Epithelial cell of prostate (primary cell): ENCODE results near the gene CLEC3A.
A peak's percentile ranks its signal among the peaks of the same experiment; 100 is the strongest.
"Not testable (repeated sequence)": the region's sequence is repeated elsewhere in the genome, so short reads cannot be mapped to it uniquely, and the experiment has no call there.

ENCODE experiments used
- DNase-seq: peaks from one replicate; pipeline ENCODE4 v3.0.0-alpha.2; 2011; ENCODE audit warnings: low read depth, low spot score
- H3K27ac ChIP-seq: fragments of 450-650 bp; 2 replicates; pipeline ENCODE4 v1.5.1; 2017; ENCODE audit warnings: mild to moderate bottlenecking

The CLEC3A gene, protein sequence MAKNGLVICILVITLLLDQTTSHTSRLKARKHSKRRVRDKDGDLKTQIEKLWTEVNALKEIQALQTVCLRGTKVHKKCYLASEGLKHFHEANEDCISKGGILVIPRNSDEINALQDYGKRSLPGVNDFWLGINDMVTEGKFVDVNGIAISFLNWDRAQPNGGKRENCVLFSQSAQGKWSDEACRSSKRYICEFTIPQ

DNA sequence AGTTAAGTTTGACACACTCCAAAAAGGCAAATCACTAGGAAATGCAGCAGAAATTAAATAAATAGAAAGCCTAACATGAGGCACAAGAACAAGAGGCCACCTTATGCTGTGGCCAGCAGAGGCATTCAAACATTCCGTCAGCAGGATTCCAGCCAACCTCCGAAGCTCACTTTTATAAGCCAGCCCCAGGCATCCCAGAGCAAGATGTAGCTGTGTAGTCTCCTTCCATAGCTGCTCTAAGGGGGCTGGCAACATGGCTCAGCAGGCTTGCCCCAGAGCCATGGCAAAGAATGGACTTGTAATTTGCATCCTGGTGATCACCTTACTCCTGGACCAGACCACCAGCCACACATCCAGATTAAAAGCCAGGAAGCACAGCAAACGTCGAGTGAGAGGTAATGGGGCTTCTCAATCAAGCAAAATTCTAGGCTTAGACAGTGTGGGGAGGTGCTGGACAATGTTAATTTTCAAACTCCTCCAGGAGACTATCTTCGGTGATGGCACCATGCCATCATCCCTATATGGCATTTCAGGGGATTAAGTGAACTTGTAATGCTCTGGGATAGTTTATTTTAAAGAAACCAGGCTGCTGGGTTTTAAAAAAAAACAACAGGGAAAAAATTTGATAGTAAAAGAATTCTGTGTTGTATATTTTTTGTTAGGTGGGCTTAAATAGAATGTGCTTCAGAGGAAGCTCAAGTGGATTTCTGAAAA lies at the start of gene CLEC3A:
Gene CLEC3A, plus strand, starts transcription at position 202 of the 714 bp plus-strand sequence. Its CDS starts 79 bp downstream, at position 281.
- H3K27ac ChIP-seq, result no peak within 1 kb of the TSS
- DNase-seq, result no peak

DNA sequence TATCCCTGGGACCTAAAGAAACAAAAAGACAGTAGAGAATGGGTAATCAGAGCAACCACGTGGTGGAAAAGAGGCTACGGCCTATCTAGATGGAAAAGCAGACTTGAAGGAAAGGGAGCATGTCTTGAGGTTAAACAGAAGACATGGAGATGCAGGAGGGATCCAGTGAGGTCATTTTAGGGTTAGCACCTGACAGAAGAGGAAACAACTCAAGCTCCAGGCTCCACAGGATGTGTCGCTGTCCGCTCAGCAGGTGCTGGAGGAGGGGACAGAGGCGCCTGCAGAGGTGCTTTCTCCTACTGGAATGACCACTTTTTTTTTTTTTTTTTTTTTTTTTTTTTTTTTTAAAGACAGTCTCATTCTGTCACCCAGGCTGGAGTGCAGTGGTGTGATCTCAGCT lies 47.5 kb upstream of the CLEC3A start:
- no peak for DNase-seq
- H3K27ac ChIP-seq, result no peak overlapping the region

DNA sequence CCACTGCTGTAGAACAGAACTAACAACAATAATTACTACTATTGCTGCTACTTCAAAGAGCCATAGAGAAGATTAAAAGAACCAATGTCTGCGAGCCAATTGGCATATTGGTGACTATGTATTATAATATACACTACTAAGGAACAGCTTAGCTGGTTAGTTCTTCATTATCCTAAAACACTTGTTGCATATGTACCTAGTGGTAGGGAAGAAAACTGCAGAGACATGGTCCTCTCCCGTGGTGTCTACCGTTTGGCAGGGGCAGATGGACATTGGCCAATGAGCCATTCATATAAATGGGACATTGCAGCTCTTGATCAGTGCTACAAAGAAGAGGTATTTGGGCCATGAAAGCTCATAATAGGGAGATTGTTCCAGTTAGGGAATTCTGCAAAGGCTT lies 46.4 kb upstream of the CLEC3A start:
- no peak overlapping the region for H3K27ac ChIP-seq

DNA sequence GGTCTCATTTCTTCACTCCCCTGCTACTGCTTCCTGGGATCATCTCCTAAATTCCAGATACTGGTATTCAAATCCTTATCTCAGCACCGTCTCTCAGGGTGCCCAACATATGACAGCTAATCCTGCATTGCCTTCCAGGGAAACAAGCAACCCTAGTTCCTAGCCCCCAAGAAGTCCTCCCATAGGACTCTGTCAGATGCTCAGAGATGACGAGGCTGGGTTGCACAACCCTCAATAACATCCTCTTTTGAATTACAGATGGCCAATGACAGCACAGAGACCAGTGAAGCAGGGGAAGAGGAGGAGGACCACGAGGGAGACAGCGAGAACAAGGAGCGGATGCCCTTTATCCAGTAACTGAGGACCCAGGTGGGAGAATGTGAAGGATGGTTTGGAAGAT lies 45.0 kb upstream of the CLEC3A start:
- no peak for DNase-seq
- no peak overlapping the region for H3K27ac ChIP-seq

More for the DNA sequence above, 46.4 kb upstream of the CLEC3A start:
- DNase-seq, result no peak

DNA sequence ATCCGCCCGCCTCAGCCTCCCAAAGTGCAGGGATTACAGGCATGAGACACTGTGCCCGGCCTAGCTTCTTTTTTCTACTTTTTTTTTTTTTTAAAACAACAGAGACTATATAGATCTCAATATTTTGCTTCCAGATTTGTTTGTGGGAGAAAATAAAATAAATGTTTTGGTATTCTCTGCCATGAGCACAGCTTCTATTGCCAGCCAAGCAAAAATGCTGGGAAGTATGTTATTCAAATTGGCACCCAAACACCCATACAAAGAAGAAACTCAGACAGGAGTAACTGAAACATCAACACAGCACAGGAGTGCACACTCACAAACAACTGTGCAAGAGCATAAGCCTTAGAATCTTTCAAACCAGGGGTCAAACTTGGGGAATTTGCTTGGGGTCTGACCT lies 37.2 kb upstream of the CLEC3A start:
- H3K27ac ChIP-seq, result no peak overlapping the region
- no peak for DNase-seq

DNA sequence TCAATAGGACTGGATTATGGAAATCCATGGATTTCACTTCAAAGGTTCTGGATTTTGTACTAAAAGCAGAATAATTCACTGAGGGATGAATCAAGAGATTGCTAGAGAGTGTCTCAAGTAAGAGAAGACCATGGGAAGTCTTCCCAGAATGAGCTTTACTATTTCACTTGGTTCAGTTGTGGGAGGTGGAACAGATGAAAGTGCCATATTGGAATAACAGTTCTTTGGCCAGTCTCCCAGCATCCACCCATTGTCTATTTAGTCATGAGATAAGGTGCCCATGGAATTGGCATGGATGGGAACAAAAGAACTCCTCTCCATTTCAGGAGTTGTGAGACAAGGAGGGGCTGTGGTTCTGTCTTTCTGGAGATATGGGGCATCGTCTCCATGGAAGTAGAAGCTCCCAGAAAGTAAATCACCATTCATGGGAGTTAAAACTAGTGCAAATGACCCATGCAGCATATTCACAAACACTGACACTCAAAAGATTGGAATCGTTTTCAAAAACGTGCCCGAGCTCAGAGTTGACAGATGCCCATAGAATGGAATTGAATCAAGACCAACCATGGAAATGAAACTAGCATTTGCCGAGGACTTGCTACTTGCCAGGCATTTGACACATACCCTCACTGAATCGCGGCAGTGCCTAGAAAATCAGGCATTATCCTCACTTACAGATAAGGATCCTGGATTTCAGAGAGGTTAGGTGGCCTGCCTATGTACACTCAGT lies 36.2 kb upstream of the CLEC3A start:
- DNase-seq, result no peak

DNA sequence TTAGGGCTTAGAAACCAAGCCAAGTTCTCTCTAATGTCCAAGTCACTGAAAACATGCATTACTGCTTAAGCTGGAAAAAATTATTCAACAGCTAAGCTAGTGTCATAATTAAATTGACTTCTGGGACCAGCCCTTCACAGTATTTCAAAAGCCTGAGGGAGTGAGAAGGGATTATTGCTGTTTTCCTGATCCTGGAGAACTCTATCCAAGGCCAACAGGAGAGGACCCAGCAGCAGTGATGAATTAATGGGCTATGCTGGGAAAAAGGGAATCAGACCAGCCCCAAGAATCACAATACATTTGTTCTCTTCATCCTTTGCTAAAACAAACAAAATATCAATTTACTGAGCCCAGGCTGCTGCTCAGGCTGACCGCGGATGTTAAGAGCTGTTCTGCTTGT lies 34.5 kb upstream of the CLEC3A start:
- DNase-seq, result no peak
- H3K27ac ChIP-seq, result no peak overlapping the region

More for the DNA sequence above, 36.2 kb upstream of the CLEC3A start:
- no peak overlapping the region for H3K27ac ChIP-seq

DNA sequence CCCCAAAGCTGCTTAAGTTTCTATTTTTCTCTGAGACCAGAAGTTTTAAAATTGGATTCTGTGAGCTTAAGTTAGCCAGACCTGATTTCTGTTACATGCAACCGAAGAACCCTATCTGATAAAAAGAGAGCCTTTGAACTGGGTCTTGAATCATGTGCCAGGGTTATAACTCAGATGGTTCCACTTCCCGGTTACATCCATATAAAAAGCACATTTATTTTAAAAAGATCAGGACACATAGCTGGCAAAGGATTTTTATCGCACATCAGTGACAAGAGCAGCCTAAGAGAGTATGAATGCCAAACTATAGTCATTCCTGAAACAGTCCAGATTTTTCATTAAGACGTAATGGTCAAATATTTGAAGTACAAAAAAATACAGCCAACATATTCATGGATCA lies 32.5 kb upstream of the CLEC3A start:
- no peak overlapping the region for H3K27ac ChIP-seq
- DNase-seq, result no peak

DNA sequence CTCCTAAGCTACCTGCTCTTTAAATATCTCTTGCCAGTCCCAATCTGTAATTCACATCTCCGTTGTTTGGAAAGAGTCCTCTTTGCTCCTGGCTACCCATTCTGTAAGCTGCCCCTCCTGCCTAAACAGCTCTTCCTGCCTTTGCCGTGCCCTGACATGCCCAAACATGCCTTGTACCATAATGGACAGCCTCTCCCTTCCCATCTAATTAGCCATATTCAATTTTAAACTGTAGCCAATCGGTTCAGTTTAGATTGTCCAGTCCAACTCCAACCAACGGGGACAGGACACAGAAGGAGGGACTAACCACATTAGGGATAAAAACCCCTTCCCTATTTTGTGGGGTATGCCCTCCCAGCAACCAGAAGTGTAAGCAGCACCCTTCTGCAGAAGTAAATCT lies 30.6 kb upstream of the CLEC3A start:
- no peak for DNase-seq
- H3K27ac ChIP-seq, result no peak overlapping the region

DNA sequence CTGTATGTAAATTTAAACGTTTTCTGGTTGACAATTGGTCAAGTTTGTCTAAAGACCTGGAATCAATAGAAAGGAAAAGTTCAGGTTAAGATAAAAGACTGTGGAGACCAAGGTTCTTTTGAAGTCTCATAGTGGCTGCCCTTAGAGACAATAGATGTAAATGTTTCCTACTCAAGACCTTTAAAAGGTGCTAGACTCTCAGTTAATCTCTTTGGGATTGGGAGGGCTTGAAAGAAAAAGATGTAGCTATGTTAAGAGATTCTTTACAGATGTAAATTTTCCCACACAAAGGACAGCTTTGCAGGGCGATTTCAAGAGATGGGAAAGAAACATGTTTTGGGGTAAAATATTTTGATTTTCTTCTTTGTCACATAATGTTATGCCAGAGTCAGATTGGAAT lies 30.0 kb upstream of the CLEC3A start:
- not testable (repeated sequence) for H3K27ac ChIP-seq, DNase-seq

DNA sequence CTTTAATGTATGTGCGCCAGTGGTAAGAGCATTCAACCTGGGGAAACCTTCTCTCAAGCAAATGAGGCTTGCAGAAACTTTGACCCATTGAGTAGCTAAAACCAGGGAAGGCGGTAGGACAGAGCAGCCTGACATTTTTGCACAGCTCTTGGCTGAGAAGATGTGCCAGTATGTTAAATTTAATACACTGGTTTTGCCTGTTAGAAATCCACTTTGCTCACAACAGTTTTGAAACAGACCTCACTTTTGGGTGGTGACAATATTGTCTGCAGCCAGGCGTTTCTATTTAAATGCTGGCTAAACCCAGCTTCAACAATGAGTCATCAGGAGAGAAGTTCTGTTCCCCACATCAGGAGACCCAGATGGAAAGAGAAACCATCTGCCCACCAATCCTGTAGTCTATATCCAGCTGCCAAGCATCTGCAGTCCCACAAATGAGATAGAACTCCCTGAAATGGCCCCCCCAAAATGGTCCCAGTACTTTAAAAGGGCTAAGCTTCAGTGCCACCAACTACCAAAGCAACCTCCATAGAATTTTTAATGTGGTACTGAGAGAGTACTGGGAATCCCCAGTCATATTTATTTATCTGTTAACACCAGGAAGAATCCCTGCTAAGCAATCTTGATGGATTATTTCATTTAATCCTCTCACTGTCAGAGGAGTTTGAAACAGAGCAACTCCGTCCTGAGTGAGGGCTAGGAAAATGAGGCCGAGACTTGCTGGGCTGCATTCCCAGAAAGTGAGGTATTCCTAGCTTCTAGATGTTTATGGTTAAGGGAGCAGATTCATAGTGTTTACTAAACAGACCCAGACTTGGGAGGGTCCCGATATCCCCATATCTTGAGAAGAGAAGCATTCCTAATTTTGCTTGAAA lies 29.0 kb upstream of the CLEC3A start:
- no peak overlapping the region for H3K27ac ChIP-seq
- no peak for DNase-seq

DNA sequence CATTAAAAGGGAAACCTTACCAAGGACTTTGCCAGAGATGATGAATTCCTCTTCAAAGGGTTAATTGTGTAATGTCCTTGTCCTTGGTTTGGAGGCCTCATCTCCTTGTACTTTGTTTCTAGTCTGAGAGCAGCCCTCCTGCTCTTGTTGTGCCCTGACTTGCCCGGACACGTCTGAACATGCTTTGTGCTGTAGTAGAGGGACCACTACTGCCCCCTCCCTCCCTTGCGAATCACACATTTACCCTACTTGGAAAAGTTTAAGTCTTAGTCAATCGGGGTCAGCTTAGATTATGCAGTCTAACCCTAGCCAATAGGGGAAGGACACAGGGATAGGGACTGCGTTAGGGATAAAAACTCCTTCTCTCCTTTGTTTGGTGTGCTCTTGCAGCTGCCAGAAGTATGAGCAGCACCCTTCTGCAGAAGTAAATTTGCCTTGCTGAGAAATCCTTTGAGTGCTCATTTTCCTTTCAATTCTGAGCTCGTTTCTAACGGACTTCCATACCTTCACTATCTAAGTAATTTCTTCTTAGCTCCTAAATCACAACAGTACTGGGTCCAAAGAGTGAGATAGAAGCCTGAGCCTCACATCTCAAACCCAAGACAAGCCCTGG lies 26.4 kb upstream of the CLEC3A start:
- DNase-seq, result no peak
- H3K27ac ChIP-seq, result no peak overlapping the region

DNA sequence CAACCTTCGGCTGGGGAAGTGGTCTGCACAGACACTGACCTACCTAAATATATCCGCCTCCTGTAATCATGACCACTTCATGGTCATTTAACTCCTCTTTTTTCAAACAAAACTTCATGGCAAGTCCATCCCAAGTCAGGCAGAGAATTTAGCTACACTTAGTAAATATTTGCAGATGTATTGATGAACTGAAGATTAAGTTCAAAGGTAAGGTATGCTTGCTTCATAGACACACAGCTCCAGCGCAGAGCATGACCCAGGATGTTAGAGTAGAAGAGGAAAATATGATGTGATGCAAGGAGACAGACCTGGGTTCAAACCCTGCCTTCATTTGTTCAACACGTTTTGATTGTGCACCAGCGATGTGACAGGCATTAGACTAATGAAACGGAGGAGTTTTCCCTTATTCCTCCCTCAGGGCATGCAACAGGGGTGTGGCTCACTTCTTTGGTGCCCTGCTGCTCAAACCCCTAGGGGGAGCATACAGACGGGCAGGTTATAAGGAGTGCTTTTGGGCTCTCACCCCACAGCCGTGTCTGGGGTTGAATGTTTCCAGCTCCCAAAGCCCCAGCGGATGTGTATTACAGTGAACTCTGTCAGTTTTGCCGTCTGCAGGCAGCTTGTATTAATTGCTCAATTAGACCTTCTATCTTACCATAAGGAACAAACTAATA lies 23.9 kb upstream of the CLEC3A start:
- DNase-seq, result no peak
- no peak overlapping the region for H3K27ac ChIP-seq

DNA sequence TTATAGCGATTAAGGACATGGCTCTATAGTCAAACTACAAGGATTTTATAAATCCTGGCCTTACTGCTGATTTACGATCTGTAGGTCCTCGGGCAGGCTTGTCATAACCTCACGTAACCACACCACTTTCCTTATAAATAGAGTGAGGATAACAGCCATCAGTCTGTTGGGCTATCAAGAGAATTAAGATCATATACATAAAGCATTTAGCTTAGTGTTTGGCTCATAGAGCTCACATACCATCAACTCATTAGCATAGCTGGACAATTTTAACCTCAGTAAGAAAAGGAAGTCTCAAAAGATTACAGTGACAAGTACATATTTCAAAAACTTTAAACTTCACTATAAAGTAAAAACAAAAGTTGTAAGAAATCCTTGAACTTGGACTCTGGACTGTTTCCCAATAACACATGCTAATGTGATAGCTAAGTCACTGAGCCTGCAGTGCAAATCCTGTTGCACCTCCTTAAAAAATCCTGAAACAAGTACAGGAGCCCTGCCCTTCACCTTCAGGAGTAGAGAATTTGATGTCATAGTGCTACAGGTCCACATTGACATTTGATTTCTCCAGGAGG lies 20.8 kb upstream of the CLEC3A start:
- DNase-seq, result no peak
- no peak overlapping the region for H3K27ac ChIP-seq

DNA sequence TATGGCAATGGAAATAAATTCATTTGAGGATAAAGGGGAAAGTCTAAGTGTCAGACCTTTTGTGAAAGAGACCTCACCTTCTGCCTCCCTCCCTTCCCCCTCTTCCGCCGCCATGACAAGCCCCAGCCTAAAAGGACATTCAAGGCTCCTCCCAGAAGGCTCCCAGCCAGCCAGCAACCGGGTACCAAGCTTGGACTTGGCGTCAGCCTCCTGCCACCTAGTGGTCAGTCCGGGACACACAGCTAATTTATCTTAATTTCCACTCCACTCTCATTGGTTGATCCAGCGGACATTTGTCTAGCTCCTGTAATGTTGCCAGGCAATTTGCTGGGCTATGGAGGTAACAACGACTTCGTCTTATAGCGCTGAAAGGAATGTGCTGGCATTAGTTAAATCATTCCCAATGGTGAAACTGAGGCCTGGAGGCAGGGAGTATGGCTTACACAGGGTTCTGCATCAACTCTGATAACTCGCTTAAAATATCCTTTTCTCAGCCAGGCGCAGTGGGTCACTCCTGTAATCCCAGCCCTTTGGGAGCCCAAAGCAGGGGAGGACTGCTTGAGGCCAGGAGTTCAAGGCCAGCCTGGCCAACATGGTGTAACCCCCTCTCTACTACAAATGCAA lies 19.3 kb upstream of the CLEC3A start:
- no peak overlapping the region for H3K27ac ChIP-seq
- DNase-seq, result peak; percentile 58

DNA sequence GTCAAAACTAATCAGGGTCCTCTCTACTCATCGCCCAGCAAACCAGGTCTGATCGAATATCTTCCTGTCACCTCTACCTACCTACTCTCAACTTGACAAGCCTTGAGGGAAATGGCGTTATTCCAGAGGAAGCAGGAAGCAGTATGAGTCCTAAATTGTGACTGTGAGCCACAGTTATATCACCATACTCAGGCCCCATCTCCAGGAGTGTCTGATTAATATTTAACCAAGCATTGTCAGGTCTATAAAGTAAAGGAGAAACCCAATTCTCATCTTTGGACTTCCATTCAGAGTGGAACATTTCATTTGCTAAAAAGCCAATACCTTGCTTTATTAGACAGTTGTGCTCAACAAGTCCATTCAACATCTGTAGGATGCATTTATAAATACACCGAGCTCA lies 17.8 kb upstream of the CLEC3A start:
- no peak for DNase-seq
- no peak overlapping the region for H3K27ac ChIP-seq

DNA sequence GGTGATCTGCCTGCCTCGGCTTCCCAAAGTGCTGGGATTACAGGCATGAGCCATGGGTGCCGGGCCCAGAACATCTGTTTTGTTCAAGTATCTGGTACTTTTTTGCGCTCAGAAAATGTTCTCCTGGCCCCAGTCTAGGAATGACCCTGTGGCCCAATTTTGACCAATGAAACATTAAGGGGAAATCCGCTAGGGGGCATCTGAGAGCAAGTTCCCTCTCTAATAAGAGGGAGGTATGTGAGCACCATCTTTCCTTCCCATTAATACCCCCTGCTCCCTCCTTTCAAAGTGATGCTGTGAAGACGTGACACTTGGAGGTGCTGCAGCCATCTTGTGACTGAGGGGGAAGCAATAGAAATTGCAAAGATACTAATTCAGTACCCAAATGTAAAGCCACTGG lies 16.5 kb upstream of the CLEC3A start:
- H3K27ac ChIP-seq, result no peak overlapping the region
- no peak for DNase-seq

DNA sequence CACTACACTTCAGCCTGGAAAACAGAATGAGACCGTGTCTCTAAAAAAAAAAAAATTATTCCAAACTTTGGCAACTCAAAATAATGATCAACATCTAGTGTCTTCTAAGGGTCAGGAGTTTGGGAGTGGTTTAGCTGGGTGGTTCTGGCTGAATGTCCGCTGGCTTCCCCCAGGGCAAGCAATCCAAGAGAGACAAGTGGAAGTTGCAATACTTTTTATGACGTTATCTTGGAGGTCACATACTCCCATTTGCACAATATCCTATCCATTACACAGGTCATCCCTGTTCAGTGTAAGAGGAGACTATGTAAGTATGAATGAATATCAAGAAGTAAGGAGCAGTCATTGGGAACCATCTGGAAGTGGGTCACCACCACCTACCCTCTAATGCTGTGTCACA lies 15.2 kb upstream of the CLEC3A start:
- no peak overlapping the region for H3K27ac ChIP-seq
- DNase-seq, result no peak

DNA sequence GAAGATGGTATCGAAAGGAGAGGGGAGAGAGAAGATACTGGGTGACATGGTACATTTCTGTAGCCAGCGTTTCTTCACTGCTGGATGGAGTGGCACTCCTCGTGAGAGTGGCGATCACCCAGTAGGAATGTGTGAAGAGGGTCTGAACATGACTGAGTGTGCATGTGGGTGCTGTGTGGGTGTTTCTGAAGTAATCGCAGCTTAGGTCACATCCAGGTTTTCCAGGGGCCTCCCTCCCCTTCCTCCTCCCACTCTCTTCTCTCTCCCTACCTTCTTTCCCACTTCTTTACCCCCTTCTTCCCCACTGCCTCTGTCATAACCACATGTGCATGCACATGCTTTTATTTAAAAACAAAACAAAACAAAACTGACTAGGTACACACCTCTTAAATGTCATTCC lies 1.8 kb downstream of the CLEC3A start:
- no peak for DNase-seq
- no peak overlapping the region for H3K27ac ChIP-seq
